ENCODE measurements around the gene ATP13A3.

- TF ChIP-seq, protein P1, sequence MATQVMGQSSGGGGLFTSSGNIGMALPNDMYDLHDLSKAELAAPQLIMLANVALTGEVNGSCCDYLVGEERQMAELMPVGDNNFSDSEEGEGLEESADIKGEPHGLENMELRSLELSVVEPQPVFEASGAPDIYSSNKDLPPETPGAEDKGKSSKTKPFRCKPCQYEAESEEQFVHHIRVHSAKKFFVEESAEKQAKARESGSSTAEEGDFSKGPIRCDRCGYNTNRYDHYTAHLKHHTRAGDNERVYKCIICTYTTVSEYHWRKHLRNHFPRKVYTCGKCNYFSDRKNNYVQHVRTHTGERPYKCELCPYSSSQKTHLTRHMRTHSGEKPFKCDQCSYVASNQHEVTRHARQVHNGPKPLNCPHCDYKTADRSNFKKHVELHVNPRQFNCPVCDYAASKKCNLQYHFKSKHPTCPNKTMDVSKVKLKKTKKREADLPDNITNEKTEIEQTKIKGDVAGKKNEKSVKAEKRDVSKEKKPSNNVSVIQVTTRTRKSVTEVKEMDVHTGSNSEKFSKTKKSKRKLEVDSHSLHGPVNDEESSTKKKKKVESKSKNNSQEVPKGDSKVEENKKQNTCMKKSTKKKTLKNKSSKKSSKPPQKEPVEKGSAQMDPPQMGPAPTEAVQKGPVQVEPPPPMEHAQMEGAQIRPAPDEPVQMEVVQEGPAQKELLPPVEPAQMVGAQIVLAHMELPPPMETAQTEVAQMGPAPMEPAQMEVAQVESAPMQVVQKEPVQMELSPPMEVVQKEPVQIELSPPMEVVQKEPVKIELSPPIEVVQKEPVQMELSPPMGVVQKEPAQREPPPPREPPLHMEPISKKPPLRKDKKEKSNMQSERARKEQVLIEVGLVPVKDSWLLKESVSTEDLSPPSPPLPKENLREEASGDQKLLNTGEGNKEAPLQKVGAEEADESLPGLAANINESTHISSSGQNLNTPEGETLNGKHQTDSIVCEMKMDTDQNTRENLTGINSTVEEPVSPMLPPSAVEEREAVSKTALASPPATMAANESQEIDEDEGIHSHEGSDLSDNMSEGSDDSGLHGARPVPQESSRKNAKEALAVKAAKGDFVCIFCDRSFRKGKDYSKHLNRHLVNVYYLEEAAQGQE (IDR thresholded peaks at IDR 0.05; ENCODE audit: low read depth, low read length): no peak
- TF ChIP-seq ZBTB33 (IDR thresholded peaks at IDR 0.05) (no peak), ZNF274 (IDR thresholded peaks at IDR 0.05; ENCODE audit: insufficient read depth, insufficient read length) (no peak), EGR1 (IDR thresholded peaks at IDR 0.05; ENCODE audit: borderline replicate concordance in 1 of 2, low read depth in 2 of 2, low read length in 2 of 2) (no peak), ESRRA (IDR thresholded peaks at IDR 0.05; ENCODE audit: low read length) (no peak), POLR2AphosphoS2 (IDR thresholded peaks at IDR 0.05; ENCODE audit: low read depth, low read length) (no peak), POLR2AphosphoS5 (IDR thresholded peaks at IDR 0.05; ENCODE audit: low read length) (no peak), TCF12 (IDR thresholded peaks at IDR 0.05; ENCODE audit: low read depth, low read length) (no peak), BMI1 (IDR thresholded peaks at IDR 0.05; ENCODE audit: borderline replicate concordance) (no peak), GABPA (IDR thresholded peaks at IDR 0.05; ENCODE audit: low read depth) (no peak), POLR2A (IDR thresholded peaks at IDR 0.05; ENCODE audit: low read depth, low read length) (no peak)
- TF ChIP-seq, protein P2, sequence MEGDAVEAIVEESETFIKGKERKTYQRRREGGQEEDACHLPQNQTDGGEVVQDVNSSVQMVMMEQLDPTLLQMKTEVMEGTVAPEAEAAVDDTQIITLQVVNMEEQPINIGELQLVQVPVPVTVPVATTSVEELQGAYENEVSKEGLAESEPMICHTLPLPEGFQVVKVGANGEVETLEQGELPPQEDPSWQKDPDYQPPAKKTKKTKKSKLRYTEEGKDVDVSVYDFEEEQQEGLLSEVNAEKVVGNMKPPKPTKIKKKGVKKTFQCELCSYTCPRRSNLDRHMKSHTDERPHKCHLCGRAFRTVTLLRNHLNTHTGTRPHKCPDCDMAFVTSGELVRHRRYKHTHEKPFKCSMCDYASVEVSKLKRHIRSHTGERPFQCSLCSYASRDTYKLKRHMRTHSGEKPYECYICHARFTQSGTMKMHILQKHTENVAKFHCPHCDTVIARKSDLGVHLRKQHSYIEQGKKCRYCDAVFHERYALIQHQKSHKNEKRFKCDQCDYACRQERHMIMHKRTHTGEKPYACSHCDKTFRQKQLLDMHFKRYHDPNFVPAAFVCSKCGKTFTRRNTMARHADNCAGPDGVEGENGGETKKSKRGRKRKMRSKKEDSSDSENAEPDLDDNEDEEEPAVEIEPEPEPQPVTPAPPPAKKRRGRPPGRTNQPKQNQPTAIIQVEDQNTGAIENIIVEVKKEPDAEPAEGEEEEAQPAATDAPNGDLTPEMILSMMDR (IDR thresholded peaks at IDR 0.05 in 2 of 3, conservative IDR thresholded peaks at IDR 0.05 in 1 of 3; ENCODE audit: control insufficient read depth in 2 of 3, extremely low read depth in 1 of 3, insufficient read depth in 1 of 3, low read depth in 3 of 3, low read length in 3 of 3): no peak
- TF ChIP-seq, protein P3, sequence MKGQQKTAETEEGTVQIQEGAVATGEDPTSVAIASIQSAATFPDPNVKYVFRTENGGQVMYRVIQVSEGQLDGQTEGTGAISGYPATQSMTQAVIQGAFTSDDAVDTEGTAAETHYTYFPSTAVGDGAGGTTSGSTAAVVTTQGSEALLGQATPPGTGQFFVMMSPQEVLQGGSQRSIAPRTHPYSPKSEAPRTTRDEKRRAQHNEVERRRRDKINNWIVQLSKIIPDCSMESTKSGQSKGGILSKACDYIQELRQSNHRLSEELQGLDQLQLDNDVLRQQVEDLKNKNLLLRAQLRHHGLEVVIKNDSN (IDR thresholded peaks at IDR 0.05; ENCODE audit: borderline replicate concordance, extremely low read length, insufficient read depth, low read depth, low read length): no peak
These were observed 18.1 kb upstream of the ATP13A3 start for GRCh38 chr3:194504861-194505260.
